Stomach smooth muscle (tissue), 2 donors: ENCODE data around the gene SYDE2.
"Not testable (repeated sequence)": the region's sequence is repeated elsewhere in the genome, so short reads cannot be mapped to it uniquely, and the experiment has no call there.

Experiments
- H3K27ac ChIP-seq: one replicate; pipeline ENCODE4 v1.7.0; 2013; ENCODE audit warnings: mild to moderate bottlenecking, low read length, inconsistent platforms
- H3K27me3 ChIP-seq, 2 donors: one replicate each; pipeline ENCODE4 v1.7.0; 2013; ENCODE audit warnings: low read length in 2 of 2; ENCODE audit not compliant: insufficient read depth in 2 of 2, control insufficient read depth in 1 of 2
- H3K36me3 ChIP-seq, 2 donors: one replicate each; pipeline ENCODE4 v1.7.0; 2013; ENCODE audit warnings: low read length in 2 of 2; ENCODE audit not compliant: control insufficient read depth in 2 of 2, insufficient read depth in 2 of 2
- H3K4me1 ChIP-seq: one replicate; pipeline ENCODE4 v1.7.0; 2013; ENCODE audit warnings: low read length; ENCODE audit not compliant: control insufficient read depth, insufficient read depth
- H3K4me3 ChIP-seq, 2 donors: one replicate each; pipeline ENCODE4 v1.7.0; 2013; ENCODE audit warnings: low read length in 2 of 2
- H3K9ac ChIP-seq, 2 donors: one replicate each; pipeline ENCODE4 v1.7.0; 2013; ENCODE audit warnings: low read length in 2 of 2, mild to moderate bottlenecking in 1 of 2
- H3K9me3 ChIP-seq, 2 donors: one replicate each; pipeline ENCODE4 v1.7.0; 2013; ENCODE audit warnings: low read length in 2 of 2; ENCODE audit not compliant: control insufficient read depth in 2 of 2
- donor health status: healthy.
- donor health status: Pancreatic carcinoma.

SYDE2 gene

GRCh38 chr1:85146298-85146971, 54.4 kb downstream of the SYDE2 start:
- H3K4me3 ChIP-seq, H3K27me3 ChIP-seq: not testable (repeated sequence)
- peaks cover 10% of the 10 kb centered on the region for H3K4me1 ChIP-seq

GRCh38 chr1:85144351-85144750, 56.5 kb downstream of the SYDE2 start:
- Histone ChIP-seq H3K27me3 (no peaks in the 10 kb centered on the region), H3K4me3 (no peak overlapping the region), H3K9me3 (no peaks in the 10 kb centered on the region), H3K36me3 (no peaks in the 10 kb centered on the region), H3K9ac (no peak overlapping the region), H3K4me1 (peaks cover 6% of the 10 kb centered on the region), H3K27ac (no peak overlapping the region)

More at GRCh38 chr1:85146298-85146971, 54.4 kb downstream of the SYDE2 start:
- H3K9me3 ChIP-seq, H3K9ac ChIP-seq, H3K36me3 ChIP-seq, H3K27ac ChIP-seq: not testable (repeated sequence)

GRCh38 chr1:85142753-85143152, 58.1 kb downstream of the SYDE2 start:
- Histone ChIP-seq H3K4me3 (no peak overlapping the region), H3K4me1 (peaks cover 3% of the 10 kb centered on the region), H3K36me3 (no peaks in the 10 kb centered on the region), H3K27me3 (no peaks in the 10 kb centered on the region), H3K9ac (no peak overlapping the region), H3K9me3 (no peaks in the 10 kb centered on the region), H3K27ac (no peak overlapping the region)

GRCh38 chr1:85138439-85138838, 62.4 kb downstream of the SYDE2 start:
- H3K27ac ChIP-seq, H3K36me3 ChIP-seq, H3K4me3 ChIP-seq, H3K9ac ChIP-seq, H3K27me3 ChIP-seq, H3K4me1 ChIP-seq, H3K9me3 ChIP-seq: not testable (repeated sequence)

- Histone ChIP-seq H3K9ac (no peak overlapping the region), H3K36me3 (no peaks in the 10 kb centered on the region), H3K4me1 (peaks cover 7% of the 10 kb centered on the region), H3K9me3 (no peaks in the 10 kb centered on the region), H3K27ac (no peak overlapping the region), H3K27me3 (no peaks in the 10 kb centered on the region), H3K4me3 (peak overlapping the region in 1 of 2 donors; percentile 8)
Measured at GRCh38 chr1:85137660-85138059, 63.2 kb downstream of the SYDE2 start.

GRCh38 chr1:85135392-85135798, 65.4 kb downstream of the SYDE2 start:
- Histone ChIP-seq H3K9ac (no peak overlapping the region), H3K27me3 (no peaks in the 10 kb centered on the region), H3K36me3 (no peaks in the 10 kb centered on the region), H3K27ac (no peak overlapping the region), H3K4me3 (no peak overlapping the region), H3K4me1 (peaks cover 7% of the 10 kb centered on the region), H3K9me3 (no peaks in the 10 kb centered on the region)

- no peak overlapping the region for H3K27ac ChIP-seq
- no peaks in the 10 kb centered on the region for H3K27me3 ChIP-seq
- no peaks in the 10 kb centered on the region for H3K9me3 ChIP-seq
- no peak overlapping the region for H3K9ac ChIP-seq
- no peaks in the 10 kb centered on the region for H3K36me3 ChIP-seq
- H3K4me1 ChIP-seq: peaks cover 7% of the 10 kb centered on the region
- H3K4me3 ChIP-seq: no peak overlapping the region
Measured at GRCh38 chr1:85134583-85135391, 66.0 kb downstream of the SYDE2 start.

- no peaks in the 10 kb centered on the region for H3K9me3 ChIP-seq
- H3K36me3 ChIP-seq: no peaks in the 10 kb centered on the region
- no peak overlapping the region for H3K9ac ChIP-seq
- no peaks in the 10 kb centered on the region for H3K27me3 ChIP-seq
- peaks cover 7% of the 10 kb centered on the region for H3K4me1 ChIP-seq
- H3K4me3 ChIP-seq: no peak overlapping the region
- H3K27ac ChIP-seq: no peak overlapping the region
Measured at GRCh38 chr1:85133565-85134159, 67.2 kb downstream of the SYDE2 start.

GRCh38 chr1:85132078-85132720, 68.6 kb downstream of the SYDE2 start:
- H3K36me3 ChIP-seq: no peaks in the 10 kb centered on the region
- no peak overlapping the region for H3K9ac ChIP-seq
- H3K9me3 ChIP-seq: no peaks in the 10 kb centered on the region
- H3K27me3 ChIP-seq: no peaks in the 10 kb centered on the region
- no peak overlapping the region for H3K27ac ChIP-seq
- H3K4me3 ChIP-seq: no peak overlapping the region
- no peaks in the 10 kb centered on the region for H3K4me1 ChIP-seq

- H3K27ac ChIP-seq: no peak overlapping the region
- H3K4me3 ChIP-seq: no peak overlapping the region
- no peaks in the 10 kb centered on the region for H3K36me3 ChIP-seq
- H3K9me3 ChIP-seq: no peaks in the 10 kb centered on the region
- no peaks in the 10 kb centered on the region for H3K27me3 ChIP-seq
- H3K9ac ChIP-seq: no peak overlapping the region
- no peaks in the 10 kb centered on the region for H3K4me1 ChIP-seq
Measured at GRCh38 chr1:85128316-85128715, 72.5 kb downstream of the SYDE2 start.
